WTC11 (cell line): ENCODE measurements around the gene WSCD1.

Experiments used
- AFF4 ChIP-seq: sonication (generic); formaldehyde crosslinking; IDR thresholded peaks from 2 replicates; pipeline ENCODE4 v1.8.1; 2023; ENCODE audit warnings: mild to moderate bottlenecking, missing genetic modification reagents, borderline replicate concordance
- ETV6 ChIP-seq: sonication (generic); formaldehyde crosslinking; IDR thresholded peaks from 2 replicates; pipeline ENCODE4 v1.8.1; 2022; ENCODE audit warnings: mild to moderate bottlenecking, missing genetic modification reagents
- FOXJ3 ChIP-seq: sonication (generic); formaldehyde crosslinking; IDR thresholded peaks from 2 replicates; pipeline ENCODE4 v1.9.0; 2021; ENCODE audit warnings: missing genetic modification reagents, mild to moderate bottlenecking, borderline replicate concordance
- NFE2L1 ChIP-seq: sonication (generic); formaldehyde crosslinking; IDR thresholded peaks from 2 replicates; pipeline ENCODE4 v1.8.1; 2023; ENCODE audit warnings: missing genetic modification reagents
- NFYB ChIP-seq: sonication (generic); formaldehyde crosslinking; conservative IDR thresholded peaks from 2 replicates; pipeline ENCODE4 v1.8.0; 2022; ENCODE audit warnings: low read depth, missing genetic modification reagents
- NR2C2 ChIP-seq: sonication (generic); formaldehyde crosslinking; IDR thresholded peaks from 2 replicates; pipeline ENCODE4 v1.8.0; 2022; ENCODE audit warnings: mild to moderate bottlenecking, missing genetic modification reagents
- SP1 ChIP-seq: sonication (generic); formaldehyde crosslinking; conservative IDR thresholded peaks from 2 replicates; pipeline ENCODE4 v1.8.1; 2022; ENCODE audit warnings: missing genetic modification reagents
- TEAD1 ChIP-seq: sonication (generic); formaldehyde crosslinking; IDR thresholded peaks from 2 replicates; pipeline ENCODE4 v1.8.0; 2022; ENCODE audit warnings: mild to moderate bottlenecking, missing genetic modification reagents
- ZNF138 ChIP-seq: sonication (generic); formaldehyde crosslinking; conservative IDR thresholded peaks from 2 replicates; pipeline ENCODE4 v1.8.1; 2022; ENCODE audit warnings: mild to moderate bottlenecking, moderate library complexity, missing genetic modification reagents
- ZNF317 ChIP-seq: sonication (generic); formaldehyde crosslinking; IDR thresholded peaks from 2 replicates; pipeline ENCODE4 v1.8.1; 2023; ENCODE audit warnings: low read depth, mild to moderate bottlenecking, moderate library complexity, missing genetic modification reagents, borderline replicate concordance
- TF ChIP-seq, protein P1 (sequence below): sonication (generic); formaldehyde crosslinking; conservative IDR thresholded peaks from 2 replicates; pipeline ENCODE4 v1.8.1; 2023; ENCODE audit warnings: mild to moderate bottlenecking, low read depth, missing genetic modification reagents, moderate library complexity
- TF ChIP-seq, protein P2 (sequence below): sonication (generic); formaldehyde crosslinking; IDR thresholded peaks from 2 replicates; pipeline ENCODE4 v1.8.1; 2023; ENCODE audit warnings: mild to moderate bottlenecking, moderate library complexity, missing genetic modification reagents
- TF ChIP-seq, protein P3 (sequence below): fragments of 200-600 bp; IDR thresholded peaks from 2 replicates; pipeline ENCODE4 v1.8.0; 2022; ENCODE audit warnings: antibody characterized with exemption

DNA sequence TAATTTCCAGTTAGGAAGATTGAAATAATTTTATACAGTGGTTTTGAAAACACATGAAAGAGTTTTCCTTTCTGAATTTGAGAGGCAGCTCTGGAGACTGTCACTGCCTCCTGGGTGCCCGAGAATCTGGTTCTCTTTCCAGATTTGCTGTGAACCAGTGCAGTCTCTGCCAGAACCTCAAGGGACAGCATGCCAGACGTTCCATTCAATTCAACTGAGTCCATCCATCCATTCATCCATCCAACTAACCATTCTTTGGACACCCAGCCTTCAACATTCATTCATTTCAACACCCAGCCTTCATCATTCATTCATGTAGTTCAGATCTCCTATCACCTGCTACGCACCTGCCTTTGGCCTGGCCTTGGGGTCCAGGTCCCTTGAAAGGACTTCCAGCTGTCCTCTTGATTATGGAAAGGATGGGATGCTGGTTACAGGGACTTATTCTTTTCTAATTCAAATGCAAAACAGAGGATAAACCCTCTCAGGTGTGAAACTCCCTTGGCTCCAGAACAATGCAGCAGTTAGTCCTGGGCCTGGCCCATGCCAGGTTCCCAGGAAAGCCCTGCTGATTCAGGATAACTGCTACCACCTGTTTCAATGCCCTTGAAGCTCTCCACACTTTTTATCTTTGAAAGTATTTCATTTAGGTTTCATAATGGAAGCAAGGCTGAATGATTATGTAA, 68.7 kb downstream of the WSCD1 start:
- TF ChIP-seq ETV6 (CRISPR knock-in tag) (no peak), ZNF138 (no peak), SP1 (CRISPR knock-in tag) (no peak), NFE2L1 (CRISPR knock-in tag) (no peak), NFYB (CRISPR knock-in tag) (no peak), TEAD1 (CRISPR knock-in tag) (peak; percentile 74), FOXJ3 (CRISPR knock-in tag) (no peak), ZNF317 (CRISPR knock-in tag) (no peak), NR2C2 (CRISPR knock-in tag) (no peak), AFF4 (CRISPR knock-in tag) (no peak)
- TF ChIP-seq, protein P1, sequence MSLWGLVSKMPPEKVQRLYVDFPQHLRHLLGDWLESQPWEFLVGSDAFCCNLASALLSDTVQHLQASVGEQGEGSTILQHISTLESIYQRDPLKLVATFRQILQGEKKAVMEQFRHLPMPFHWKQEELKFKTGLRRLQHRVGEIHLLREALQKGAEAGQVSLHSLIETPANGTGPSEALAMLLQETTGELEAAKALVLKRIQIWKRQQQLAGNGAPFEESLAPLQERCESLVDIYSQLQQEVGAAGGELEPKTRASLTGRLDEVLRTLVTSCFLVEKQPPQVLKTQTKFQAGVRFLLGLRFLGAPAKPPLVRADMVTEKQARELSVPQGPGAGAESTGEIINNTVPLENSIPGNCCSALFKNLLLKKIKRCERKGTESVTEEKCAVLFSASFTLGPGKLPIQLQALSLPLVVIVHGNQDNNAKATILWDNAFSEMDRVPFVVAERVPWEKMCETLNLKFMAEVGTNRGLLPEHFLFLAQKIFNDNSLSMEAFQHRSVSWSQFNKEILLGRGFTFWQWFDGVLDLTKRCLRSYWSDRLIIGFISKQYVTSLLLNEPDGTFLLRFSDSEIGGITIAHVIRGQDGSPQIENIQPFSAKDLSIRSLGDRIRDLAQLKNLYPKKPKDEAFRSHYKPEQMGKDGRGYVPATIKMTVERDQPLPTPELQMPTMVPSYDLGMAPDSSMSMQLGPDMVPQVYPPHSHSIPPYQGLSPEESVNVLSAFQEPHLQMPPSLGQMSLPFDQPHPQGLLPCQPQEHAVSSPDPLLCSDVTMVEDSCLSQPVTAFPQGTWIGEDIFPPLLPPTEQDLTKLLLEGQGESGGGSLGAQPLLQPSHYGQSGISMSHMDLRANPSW: no peak
- TF ChIP-seq, protein P2, sequence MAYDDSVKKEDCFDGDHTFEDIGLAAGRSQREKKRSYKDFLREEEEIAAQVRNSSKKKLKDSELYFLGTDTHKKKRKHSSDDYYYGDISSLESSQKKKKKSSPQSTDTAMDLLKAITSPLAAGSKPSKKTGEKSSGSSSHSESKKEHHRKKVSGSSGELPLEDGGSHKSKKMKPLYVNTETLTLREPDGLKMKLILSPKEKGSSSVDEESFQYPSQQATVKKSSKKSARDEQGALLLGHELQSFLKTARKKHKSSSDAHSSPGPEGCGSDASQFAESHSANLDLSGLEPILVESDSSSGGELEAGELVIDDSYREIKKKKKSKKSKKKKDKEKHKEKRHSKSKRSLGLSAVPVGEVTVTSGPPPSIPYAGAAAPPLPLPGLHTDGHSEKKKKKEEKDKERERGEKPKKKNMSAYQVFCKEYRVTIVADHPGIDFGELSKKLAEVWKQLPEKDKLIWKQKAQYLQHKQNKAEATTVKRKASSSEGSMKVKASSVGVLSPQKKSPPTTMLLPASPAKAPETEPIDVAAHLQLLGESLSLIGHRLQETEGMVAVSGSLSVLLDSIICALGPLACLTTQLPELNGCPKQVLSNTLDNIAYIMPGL (CRISPR knock-in tag): no peak
- TF ChIP-seq, protein P3, sequence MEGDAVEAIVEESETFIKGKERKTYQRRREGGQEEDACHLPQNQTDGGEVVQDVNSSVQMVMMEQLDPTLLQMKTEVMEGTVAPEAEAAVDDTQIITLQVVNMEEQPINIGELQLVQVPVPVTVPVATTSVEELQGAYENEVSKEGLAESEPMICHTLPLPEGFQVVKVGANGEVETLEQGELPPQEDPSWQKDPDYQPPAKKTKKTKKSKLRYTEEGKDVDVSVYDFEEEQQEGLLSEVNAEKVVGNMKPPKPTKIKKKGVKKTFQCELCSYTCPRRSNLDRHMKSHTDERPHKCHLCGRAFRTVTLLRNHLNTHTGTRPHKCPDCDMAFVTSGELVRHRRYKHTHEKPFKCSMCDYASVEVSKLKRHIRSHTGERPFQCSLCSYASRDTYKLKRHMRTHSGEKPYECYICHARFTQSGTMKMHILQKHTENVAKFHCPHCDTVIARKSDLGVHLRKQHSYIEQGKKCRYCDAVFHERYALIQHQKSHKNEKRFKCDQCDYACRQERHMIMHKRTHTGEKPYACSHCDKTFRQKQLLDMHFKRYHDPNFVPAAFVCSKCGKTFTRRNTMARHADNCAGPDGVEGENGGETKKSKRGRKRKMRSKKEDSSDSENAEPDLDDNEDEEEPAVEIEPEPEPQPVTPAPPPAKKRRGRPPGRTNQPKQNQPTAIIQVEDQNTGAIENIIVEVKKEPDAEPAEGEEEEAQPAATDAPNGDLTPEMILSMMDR: no peak
